ENCODE results near the gene RALBP1.

- TF ChIP-seq CTCF (IDR thresholded peaks at IDR 0.05): no peak
- TF ChIP-seq POLR2A (IDR thresholded peaks at IDR 0.05): no peak
Measured at GRCh38 chr18:9578306-9578705, 103.0 kb downstream of the RALBP1 start.
